Kidney tubule cell (primary cell): ENCODE results near the gene EPS8L2.
A peak's percentile ranks its signal among the peaks of the same experiment; 100 is the strongest.
"Not testable (repeated sequence)": the region's sequence is repeated elsewhere in the genome, so short reads cannot be mapped to it uniquely, and the experiment has no call there.

Experiments used
- DNase-seq: peaks from one replicate; pipeline ENCODE4 v3.0.0-alpha.2; 2018; ENCODE audit warnings: low spot score

Gene EPS8L2

DNA sequence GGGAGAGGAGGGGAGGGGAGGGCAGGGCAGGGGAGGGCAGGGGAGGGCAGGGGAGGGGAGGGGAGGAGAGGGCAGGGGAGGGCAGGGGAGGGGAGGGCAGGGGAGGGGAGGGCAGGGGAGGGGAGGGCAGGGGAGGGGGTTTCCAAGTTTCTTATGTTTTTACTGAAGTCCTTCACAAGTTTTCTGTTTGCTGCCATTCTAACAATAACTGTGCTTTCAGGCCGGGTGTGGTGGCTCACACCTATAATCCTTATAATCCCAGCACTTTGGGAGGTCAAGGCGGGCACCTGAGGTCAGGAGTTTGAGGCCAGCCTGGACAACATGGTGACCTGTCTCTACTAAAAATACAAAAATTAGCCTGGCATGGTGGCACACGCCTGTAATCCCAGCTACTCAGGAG is 15.8 kb upstream of the EPS8L2 start:
- DNase-seq, result not testable (repeated sequence)

DNA sequence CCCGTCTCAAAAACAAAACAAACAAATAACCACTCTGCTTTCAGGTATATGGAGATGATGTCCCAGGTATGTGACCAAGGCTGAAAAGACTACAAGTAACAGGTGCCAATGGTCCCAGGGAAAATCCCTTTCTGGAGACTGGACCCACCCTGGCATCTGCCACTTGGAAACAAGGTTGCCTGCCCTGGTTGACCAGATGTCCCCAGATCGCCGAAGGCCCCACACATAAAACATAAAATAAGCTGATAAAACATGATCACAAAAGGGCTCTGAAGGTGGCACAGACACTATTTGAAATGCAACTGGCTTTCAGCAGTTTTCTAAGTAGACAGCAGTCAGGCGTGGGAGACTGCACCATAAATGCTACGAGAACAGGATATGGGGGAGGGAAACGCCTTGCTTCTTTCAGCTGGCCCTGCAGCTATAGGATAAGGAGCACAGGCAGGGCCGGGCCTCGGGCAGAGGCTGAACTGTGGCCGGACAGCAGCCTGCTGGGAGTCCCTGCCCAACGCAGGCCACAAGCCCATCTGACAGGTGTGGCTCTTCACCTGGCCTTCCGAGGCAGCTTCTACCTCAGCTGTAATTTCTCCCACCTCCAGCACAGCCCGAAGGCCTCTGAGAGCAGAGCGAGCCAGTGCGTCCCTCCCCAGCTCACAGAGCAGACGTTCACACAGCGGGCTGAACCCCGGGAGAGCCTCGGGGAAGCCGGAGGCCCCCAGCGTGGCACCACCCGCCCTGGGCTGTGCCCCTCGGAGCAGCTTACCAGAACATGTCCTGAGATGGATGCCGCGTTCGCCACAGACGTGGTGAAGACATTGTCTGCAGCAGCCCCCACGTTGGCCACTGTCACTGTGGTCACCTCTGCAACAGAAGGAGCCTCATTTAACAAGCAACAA is 15.0 kb upstream of the EPS8L2 start:
- DNase-seq, result no peak

DNA sequence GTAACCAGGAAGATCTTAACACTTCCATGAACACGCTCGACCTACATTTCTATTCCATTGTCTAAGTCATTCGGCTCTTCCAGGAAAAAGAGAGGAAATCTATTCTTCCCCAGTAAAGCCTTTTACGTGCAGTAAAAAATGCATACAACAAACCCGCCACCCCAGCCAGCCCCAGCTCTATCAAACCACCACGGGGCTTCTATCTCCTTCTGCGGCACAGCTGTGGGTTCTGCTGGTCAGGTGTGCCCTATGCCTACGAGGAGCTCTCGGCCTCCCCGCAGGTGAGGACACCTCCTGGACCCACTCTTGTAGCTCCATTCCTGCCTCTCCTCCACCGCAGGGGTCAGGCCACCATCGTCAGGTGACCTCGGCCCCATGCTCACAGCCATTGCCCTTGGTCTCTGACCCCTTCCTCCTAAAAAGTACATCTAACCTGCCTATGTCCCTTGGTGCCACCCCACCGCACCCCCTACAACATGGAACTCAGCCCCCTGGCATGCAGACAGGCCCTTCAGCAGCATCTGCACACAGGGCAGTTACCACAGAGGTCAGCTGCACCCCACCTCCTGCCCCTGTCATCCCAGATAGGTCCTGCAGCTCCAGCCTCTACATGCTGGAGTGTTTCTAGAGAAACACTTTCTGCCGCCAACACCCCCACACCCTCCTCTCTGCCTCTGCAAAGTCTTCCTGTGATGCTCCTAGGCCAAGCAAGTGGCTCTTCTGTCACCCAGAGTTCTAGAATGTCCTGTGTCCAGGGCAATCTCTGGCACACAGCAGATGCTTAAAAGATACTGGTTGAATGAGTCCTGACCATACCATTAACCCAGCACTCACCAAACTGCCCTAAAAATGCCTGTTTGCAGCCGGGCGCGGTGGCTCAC is 14.1 kb upstream of the EPS8L2 start:
- DNase-seq, result no peak

DNA sequence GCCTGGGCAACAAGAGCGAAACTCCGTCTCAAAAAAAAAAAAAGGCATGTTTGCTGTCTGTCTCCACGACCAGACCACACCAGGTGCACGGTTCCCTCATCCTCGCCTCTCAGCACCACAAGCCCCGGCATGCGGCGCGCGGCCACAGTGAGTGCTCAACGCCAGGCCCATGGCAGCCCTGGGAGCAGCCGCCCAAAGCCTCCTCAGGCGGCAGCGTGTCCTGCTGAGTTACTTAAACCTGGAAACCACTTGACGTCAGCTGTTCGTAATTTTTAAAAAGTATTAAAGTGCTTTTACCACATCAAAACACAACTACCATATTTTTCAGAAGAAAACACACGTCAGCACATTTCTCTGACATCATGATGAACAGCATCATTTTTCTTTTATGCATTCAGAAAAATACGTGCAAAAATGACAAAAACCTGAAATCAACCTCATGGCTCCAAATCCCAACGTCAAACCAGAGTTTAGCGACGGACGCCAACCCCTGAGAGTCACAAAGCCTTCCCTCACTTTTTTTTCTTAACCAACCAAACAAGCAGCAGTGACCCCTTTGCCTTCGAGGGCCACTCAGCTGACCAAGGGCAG is 13.1 kb upstream of the EPS8L2 start:
- no peak for DNase-seq

DNA sequence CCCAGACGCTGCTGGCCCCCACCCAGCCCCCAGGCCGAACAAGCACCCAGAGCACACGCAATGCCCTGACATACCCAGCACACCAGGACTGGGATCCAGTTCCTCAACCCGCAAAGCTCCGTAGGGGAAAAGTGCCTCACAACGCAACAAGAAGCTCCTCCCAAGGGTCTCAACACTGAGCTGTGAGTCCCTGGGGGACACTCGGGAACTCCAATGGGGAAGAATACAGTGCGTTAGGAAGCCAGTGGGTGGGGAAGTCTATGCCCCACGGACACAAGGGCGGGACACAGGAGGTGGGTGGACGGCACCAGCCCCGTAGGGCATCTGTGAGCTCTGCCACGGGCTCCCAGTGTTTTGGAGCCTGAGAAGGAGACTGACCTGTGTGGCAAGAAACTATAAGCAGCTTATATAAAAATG is 12.6 kb upstream of the EPS8L2 start:
- DNase-seq, result no peak

DNA sequence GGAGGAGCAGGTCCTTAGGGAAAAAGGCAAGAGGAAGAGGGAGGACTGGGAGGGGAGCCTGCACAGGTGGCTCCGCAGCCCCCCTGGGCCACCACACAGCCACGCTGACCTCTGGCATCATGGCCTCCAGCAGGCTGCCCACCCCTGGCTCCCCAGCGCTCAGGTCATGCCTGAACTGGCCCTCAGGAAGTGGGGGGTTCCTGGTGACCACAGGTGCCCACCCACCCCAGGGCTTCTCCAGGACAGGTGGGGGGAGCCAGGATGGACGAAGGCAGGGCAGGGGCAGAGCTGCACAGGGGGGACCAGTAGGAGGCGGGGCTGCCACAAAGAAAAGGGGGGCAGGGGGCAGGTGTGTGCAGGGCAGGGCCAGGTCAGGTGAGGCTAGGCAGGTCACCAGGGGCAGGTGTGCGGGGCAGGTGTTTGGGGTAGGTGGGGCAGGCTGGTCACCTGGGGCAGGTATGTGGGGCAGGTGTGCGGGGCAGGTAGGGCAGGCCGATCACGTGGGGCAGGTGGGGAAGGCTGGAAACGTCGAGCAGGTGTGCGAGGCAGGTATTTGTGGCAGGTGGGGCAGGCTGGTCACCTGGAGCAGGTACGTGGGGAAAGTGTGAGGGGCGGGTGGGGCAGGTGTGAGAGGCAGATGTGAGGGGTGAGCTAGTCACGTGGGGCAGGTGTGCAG is 12.0 kb upstream of the EPS8L2 start:
- DNase-seq, result no peak

DNA sequence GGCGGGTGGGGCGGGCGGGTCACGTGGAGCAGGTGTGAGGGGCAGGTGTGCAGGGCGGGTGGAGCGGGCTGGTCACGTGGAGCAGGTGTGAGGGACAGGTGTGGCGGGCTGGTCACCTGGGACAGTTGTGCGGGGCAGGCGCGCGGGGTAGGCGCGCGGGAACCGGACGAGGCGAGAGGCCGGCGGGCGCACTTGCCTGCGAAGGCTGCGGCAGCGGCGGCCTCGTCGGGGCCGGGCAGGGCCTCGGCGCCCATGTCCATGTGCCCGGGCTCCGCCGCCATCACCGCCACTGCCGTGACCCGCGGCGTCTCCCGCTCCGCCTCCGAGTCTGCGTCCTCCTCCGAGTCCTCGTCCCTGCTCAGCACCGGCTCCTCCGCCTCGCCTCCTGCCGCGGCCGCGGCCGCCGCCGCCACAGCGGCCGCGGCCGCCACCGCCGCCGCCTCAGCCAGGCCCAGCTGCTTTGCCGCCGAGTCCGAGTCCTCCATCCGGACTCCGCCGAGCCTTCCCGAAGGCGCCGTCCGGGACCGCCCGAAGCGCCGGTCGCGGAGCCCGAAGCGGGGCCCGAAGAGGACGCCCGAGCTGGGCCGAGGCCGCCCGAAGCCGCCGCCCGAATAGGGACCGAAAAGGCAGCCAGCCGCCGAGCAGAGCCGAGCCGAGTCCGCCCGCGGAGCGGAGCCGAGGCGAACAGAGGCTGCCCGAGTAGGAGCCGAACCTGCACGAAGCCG is 11.3 kb upstream of the EPS8L2 start, which contains the start of gene DEAF1:
Gene DEAF1, minus strand, starts transcription at position 660 of the 725 bp plus-strand sequence. Its CDS starts 175 bp downstream, at position 485.
- DNase-seq, result peak; percentile 98

DNA sequence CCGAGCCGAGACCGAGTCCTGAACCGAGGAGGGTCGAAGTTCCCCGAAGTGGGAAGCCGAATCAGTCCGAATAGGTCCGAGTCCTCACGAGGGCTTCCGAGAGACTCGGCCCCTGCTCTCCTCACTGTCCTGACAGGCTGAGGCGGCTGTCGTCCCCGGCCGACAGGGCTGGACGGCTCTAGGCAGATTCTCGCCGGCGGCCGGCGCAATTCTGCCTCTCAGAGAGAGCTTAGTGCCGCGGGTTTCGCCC is 10.8 kb upstream of the EPS8L2 start:
- no peak for DNase-seq

DNA sequence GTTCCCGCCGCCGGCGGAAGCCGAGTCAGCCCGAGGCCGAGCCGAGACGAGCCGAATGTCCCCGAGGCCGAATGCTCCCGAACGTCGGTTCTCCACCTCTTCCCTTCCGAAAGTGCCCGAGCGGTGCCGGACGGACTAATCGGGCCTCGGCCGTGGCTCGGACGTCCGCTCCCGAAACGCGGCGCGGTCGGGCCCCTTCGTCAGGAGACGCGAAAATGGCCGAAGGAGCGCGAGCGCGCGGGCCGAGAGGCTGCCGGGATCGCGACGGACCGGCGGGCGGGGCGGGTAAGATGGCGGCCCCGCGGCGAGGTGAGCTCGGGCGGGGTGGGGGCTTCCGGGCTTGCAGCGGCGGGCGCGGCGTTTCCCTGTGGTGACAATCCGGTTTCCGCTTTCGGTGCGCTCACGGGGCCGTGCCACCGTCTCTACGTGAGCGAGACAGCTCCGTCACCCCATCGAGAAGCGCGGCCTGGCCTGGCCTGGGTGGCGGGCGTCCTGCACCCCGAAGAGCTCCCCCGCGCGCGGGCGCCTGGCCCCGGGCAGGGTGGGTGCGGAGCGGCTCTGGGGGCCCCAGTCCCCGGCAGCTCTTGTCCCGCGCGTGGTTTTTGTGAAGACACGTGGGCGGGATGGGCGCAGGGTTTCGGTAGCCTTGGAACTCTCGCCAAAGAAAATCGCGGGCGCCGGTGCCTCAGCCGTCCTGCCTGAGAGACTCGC is 10.3 kb upstream of the EPS8L2 start, which contains the start of gene TMEM80:
Gene TMEM80, plus strand, starts transcription at position 279 of the 711 bp plus-strand sequence. Its CDS starts 12 bp downstream, at position 291.
- peak; percentile 98 for DNase-seq

DNA sequence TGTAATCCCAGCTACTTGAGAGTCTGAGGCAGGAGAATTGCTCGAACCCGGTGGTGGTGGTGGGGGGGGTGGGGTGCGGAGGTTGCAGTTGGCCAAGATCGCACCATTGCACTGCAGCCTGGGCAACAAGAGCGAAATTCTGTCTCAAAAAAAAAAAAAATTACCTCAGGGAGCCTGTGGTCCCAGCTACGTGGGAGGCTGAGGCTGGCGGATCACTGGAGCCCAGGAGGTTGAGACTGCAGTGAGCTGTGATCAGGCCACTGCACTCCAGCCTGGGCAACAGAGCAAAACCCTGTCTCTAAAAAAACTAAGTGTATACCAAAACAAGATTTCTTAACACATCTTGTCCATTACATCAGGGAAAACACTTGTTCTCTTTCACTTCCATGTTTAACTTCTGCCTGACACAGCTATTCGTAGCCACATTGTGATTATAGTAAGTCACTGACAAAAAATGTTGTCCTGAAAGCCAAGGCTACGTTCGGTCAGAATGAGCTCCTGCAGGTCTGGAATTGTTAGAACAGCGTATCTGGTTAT is 9.0 kb upstream of the EPS8L2 start:
- peak; percentile 92 for DNase-seq

DNA sequence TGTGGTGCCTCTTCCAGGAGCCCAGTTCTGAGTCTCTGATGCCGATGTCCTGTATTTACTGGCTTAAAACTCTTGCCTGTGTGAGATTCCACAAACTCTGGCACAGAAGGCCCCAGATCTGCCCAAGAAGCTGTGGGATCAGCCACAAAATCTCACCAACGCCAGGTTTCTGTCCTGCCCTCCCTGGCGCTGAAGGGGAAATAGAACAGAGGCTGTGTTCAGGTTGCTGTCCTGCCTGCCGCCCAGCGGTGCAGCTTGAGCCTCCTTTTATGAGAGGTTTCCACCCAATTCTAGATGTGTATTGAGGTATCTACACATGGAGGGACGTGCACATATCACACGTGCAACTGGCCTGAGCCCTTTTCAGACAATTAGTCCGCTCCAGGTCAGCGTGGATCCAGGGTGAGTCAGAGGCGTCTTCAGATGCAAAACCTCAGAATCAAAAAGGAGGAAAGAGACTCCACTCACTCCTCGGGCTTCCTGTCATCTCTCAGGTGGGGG is 8.2 kb upstream of the EPS8L2 start:
- DNase-seq, result peak; percentile 84

DNA sequence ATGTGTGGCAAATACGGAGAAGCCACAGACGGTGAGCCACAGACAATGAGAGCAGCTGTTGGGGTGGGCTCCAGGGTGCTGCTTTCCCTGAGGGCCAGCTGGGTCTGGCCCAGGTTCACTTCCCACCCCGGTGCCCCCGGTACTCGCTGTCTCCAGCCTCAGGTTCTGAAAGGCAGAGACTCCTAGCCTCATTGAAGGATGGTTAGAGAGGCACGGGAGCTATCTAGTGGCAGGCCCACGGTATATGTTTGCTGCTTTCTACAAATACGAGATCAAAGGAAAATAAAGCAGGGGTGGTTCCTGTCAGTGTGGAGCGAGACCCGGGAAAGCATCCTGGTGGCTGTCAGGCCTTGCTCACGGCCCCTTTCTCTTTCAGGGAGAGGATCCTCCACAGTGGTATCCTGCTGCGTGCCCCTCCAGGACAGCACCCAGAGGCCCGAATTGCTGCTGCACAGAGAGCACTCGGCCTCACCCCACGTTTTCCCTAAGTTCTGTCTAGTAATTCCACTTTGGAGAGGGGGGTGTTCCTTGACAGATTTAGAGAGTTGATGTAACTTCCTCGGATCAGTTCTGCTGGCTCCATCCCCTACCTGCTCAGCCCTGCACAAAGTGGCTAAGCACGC is 7.4 kb upstream of the EPS8L2 start:
- no peak for DNase-seq

DNA sequence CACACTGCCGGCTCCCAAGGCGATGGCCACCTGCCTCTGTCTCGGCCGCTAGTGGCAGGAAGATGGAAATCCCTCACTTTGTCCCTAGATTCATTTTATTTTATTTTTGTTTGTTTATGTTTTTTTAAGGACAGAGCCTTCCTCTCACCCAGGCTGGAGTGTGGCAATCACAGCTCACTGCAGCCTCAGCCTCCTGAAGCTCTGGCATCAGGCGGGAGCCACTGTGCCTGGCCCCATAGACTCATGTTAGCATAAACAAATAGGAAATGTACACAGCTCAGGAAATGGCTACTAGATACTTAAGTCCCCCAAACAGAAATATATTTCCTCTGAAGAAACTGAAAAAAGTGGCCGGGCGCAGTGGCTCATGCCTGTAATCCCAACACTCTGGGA is 6.9 kb upstream of the EPS8L2 start:
- DNase-seq, result no peak

DNA sequence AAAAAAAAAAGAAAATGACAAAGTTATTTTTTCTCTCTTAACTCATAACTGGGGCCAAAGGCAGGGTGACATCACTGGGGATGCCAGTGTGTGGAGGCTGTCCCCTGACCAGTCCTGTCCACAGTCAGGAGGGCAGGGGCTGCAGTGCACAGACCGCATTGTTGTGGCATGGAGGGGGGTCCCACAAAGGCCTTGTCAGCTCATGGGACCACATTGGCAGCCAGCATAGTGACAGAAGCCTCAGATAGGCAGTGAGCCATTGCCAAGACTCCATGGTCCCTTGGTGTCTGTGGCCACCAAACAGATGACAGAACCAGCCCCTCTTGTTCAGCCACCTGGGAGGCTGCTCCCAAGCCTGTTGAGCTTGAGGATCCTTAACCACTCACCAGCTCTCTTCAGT is 6.3 kb upstream of the EPS8L2 start:
- DNase-seq, result no peak

DNA sequence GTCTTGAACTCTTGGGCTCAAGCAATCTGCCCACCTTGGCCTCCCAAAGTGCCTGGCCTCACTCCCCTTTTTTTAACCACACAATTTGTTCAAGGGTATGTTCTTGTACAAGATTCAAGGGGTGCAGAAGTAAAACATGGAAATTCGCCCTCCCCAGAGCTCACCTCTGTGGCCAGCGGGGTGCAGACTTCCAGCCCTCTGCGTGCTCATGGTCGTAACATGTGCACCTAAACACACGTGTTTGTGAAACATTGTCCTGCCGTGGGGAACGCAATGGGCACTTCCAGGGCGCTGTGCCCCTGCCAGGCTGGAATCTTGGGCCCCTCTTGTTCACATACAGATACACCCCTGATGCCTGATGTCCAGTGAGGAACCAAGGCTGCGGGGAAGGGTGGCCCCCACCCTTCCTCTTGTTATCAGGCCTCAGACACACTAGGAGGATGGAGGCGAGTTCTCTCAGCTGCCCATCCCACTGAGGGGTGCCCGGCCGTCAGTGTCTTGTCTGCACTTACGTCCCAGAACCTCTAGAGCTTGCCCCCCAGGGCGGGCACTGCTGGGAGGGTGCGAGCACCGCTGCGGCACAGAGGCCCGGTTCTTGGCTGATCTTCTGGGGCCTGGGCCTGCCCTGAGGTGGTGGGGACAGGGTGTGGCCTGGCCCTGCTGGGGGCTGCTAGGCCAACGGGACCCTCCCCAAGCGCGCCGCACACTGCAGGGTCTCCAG is 4.1 kb upstream of the EPS8L2 start:
- no peak for DNase-seq

DNA sequence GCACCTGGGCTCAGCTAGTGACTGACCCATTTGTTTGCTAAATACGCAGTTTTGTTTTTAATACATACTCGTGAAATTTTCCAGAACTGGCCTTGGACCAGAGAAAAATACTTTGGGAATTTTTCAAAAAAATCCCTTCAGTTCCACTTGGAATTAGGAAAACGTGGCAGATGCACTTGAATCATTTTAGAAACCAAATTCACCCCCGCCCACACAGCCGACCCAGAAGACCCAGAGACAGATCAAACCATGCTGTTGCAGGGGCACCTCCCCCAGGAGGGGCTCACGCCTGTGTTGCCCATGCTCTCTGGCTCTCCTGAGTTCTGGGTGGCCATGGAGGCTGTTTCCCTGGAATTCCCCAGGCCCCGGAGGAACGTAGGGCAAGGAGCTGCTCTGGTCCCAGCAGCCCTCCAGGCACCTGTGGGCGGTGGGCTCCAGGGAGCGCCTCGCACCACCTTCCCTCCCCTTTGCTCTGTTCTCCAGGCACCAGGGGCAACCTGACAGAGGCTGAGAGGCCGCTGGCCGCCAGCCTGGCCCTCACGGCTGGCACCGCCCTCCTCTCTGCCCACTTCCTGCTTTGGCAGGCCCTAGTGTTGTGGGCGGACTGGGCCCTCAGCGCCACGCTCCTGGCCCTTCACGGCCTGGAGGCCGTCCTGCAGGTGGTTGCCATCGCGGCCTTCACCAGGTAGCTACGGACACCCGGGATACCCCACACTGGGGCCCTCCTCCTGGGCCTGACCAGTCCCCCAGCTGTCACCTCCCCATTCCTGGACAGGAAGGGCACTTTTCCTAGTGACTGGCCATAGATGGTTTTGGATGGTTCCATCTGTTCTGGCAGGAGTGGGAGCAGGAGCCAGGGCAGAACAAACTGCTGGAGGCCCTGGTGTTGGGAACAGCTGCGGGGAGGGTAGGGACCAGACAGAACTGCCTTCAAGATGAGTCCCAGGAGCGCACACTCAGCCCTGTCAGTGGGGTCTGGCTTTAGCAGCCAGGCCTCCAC is 3.3 kb upstream of the EPS8L2 start:
- peak; percentile 70 for DNase-seq

DNA sequence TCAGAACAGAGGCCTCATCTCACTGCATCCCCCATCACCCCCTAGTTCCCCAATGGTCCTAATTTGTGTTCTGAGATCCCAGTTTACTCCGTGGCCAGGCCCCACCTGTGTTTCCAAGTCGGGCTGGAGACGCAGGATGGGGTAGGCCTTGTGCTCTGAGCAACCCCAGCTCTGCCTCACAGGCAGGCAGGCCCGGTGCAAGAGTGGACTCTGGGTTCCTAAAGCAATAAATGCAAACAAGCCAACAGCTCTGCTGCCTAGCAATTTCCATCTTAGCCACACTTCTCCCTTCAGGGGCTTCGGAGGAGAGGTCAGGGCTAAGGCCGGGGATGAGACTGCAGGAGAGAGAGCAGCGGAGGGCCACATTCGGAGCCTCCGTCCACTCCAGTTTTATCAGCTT is 2.5 kb upstream of the EPS8L2 start:
- DNase-seq, result no peak

DNA sequence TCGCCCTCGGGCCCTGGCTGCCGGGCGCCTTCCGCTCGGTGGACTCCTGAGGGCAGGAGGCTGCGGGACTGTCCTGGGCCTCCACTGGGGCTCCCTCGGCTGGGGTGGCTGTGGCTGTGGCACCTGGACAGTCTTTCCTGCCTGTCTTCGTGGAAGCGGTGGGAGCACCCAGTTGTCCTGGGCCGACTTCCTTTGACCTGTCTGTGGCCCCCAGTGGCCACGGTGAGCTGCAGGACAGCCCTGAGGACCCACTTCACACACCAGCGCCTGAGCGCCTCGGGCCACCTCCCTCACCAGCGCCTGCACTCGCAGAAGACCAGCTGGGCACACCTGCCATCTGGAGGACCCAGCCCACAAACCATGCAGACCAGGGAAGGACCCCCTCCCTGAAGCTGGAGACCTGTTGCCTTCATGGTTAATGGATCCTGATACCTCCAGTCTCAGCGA is 1.8 kb upstream of the EPS8L2 start:
- DNase-seq, result no peak
